Stimulated activated naive CD4-positive, alpha-beta T cell treated with Interleukin-2 at 50 U/mL for 16 hours (primary cell): Measurements from ENCODE around the gene RCAN2.

Experiments used
- DNase-seq: peaks from one replicate; lab custom pipeline; 2025; lab: John Stamatoyannopoulos, UW

RCAN2 gene

DNA sequence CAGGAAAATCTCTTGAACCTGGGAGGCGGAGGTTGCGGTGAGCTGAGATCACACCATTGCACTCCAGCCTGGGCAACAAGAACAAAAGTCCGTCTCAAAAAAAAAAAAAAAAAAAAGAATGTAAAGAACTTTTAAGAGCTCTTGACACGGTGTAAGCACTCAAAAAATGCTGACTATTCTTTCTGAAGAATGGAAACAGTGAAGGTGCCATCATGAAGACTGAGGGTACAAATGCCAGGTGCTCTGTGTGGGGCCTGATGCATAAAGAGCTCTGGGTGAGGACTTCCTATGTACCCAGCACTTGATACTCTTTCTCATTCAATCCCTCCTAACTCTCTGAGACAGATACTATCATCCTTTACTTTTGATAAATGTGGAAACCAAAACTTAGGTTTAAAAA is 275.5 kb downstream of the RCAN2 start:
- DNase-seq: no peak

DNA sequence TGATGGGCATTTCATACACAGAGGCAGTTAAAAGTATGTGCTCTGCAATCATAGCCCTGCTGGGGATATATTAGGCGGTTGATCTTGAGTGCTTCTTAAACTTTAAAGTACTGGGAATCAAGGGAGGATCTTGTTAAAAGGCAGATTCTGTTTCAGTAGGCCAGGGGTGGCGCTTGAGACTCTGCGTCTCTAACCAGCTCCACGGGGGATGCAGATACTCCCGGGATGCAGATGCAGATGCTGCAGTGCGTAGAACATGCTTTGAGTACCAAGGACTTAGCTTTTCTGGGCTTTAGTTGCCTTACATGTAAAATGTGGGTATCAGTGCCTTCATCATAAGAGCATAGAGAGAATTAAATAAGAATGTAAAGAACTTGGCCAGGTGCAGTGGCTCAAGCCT is 276.0 kb downstream of the RCAN2 start:
- DNase-seq: no peak

DNA sequence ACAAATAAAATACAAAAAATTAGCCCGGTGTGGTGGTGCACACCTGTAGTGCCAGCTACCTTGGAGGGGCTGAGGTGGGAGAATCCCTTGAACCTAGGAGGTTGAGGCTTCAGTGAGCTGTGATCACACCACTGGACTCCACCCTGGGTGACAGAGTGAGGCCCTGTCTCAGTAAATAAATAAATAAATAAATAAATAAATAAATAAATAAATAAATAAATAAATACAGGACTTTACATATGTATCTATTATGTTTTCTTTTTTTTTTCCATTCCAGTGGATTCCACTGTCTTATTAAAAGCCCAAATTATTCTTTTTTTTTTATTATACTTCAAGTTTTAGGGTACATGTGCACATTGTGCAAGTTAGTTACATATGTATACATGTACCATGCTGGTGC is 279.3 kb downstream of the RCAN2 start:
- DNase-seq: no peak

GRCh38 chr6:46210294-46210693 is 281.0 kb downstream of the RCAN2 start:
- no peak for DNase-seq

DNA sequence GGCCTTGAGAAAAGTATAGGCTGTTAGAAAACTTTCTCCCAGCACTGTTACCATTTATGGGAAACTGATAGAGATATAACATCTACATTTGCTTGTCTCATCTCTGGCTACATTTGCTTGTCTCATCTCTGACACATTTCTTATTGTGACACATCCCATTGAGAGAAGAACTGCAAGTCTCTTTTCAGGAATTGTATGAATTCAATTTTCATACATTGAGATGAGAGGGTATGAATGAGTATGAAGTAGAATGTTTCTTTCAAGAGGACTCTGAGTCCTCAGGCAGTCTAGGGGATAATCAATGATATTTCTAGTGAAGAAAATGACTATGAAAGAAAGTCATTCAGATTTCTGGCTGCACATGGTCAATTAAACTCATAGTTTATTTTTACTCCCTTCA is 282.9 kb downstream of the RCAN2 start:
- no peak for DNase-seq

DNA sequence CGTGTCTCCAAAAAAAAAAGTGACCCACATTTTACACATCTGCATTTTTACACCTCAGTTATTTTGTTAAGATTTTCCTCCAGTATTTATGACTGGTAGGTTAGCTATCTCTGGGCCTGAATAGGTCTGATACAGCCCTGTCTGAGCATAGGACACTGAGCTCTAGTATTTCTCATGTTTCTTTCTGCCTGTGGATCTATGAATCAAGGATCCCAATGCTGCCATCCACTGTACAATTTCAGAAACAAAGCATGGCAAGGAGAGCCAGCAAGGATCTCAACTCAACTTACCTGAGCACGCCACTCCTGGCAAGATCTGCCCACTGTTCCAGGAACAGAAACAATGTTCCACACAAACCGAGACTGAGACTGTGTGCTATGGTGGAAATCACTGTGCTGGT is 284.1 kb downstream of the RCAN2 start:
- no peak for DNase-seq

DNA sequence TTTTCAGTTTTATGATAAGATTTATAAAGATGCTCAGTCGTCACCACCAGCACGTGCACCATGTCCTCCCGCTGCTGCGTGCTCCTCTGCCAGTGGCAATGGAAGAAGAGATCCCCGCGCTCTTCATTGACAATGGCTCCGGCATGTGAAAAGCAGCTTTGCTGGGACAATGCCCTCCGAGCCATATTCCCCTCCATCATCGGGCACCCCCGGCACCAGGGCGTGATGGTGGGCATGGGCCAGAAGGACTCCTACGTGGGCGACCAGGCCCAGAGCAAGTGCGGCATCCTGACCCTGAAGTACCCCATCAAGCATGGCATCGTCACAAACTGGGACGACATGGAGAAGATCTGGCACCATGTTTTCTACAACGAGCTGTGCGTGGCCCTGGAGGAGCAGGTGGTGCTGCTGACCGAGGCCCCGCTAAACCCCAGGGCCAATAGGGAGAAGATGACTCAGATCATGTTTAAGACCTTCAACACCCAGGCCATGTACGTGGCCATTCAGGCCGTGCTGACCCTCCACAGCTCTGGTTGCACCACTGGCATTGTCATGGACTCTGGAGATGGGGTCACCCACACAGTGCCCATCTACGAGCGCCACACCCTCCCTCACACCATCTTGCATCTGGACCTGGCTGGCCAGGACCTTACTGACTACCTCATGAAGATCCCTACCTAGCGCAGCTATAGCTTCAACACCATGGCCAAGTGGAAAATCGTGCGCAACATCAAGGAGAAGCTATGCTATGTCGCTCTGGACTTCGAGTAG is 286.2 kb downstream of the RCAN2 start:
- no peak for DNase-seq

- DNase-seq: no peak
These were observed 287.7 kb downstream of the RCAN2 start for GRCh38 chr6:46203391-46204177.

GRCh38 chr6:46201702-46202101 is 289.5 kb downstream of the RCAN2 start:
- DNase-seq: no peak

- no peak for DNase-seq
These were observed 291.9 kb downstream of the RCAN2 start for GRCh38 chr6:46199387-46199786.

DNA sequence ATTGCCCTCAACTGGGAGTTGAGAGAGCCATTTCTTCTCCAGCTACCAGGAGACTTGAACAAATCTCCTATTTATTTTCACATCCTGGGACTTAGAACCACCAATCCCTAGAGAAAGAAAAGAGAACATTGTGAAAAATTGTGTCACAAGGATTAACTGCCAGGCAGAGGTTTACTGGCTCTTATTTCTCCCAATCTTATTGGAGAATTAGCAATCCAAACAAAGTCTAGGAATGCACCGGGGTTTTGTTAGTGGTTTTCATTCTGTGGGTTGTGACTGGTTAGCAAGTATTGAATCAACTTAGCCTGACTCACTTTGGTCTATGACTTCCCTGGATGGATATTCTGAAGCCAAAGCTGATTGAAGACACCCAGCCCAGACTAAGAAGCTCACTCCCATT is 299.3 kb downstream of the RCAN2 start:
- no peak for DNase-seq

DNA sequence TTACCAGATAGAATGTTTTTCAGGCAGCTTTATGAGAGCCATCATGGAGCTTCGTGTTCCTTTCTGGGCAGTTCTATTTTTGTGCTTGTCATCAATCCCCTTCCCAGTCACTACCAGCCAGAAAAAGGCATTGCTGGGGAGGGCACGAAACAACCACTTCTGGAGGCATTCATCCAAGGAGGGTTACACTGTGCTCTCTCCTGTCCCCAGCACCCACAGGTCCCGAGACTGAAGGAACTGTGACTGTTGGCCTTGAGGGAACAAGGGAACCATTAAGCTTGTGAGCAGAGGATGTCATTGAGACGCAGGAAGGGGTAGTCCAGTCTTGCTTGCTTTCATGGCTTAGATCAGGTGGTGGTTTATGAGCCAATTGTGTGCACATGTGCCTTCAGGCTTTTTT is 300.4 kb downstream of the RCAN2 start:
- no peak for DNase-seq

- no peak for DNase-seq
These were observed 301.5 kb downstream of the RCAN2 start for GRCh38 chr6:46189726-46190125.

DNA sequence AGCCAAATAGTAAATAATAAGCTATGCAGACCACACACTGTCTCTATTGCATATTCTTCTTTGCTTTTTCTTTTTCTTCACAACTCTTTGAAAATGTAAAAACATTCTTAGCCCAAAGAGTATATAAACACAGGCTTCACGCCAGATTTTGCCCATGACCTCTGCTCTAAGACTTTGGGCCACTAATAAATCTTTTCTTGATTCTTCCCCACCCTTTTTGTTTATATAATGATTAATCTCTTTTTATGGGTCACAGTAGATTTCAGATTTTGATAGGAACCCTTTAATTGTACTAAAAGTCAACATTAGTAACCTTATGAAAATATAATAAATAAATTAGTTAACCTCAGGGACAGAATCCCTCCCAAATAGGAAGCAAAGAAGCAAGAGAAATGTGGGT is 304.7 kb downstream of the RCAN2 start:
- no peak for DNase-seq

GRCh38 chr6:46184114-46184513 is 307.1 kb downstream of the RCAN2 start:
- no peak for DNase-seq

DNA sequence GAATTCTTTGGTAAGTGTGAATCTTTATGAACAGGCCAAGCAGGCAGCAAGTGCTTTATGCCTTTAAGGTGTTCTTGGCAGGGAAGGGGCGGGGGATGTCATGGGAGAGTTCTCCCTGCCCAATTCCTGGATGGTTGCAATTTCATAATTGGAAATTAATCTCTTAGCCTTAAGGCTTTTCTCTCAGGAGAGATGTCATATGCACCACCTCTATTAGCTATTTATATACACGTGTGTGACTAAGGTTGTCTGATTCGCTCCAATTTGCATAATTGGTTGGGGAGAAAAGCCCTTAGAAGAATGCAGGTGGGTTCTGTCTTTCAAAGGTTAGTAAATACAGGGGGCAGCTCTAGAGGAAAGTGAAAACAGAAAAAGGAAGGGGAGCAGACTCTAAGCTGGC is 315.3 kb downstream of the RCAN2 start:
- DNase-seq: no peak

DNA sequence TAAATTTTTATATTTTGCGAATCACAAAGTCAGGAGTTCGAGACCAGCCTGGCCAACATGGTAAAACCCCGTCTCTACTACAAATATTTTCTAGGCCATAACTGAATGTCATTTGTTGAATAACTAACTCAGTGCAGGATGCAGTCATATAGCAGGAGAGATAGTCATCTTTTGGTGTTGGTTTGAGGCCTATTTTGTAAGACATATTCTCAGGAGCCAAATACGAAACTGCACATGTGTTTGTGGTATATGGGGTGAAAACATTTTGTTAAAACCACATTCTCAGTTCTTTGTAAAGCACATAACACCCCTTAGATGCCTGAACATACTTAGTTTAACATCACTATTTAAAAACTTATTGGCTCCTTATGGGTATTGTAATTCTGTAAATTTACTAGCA is 315.8 kb downstream of the RCAN2 start:
- no peak for DNase-seq

GRCh38 chr6:46174904-46175303 is 316.3 kb downstream of the RCAN2 start:
- DNase-seq: no peak

DNA sequence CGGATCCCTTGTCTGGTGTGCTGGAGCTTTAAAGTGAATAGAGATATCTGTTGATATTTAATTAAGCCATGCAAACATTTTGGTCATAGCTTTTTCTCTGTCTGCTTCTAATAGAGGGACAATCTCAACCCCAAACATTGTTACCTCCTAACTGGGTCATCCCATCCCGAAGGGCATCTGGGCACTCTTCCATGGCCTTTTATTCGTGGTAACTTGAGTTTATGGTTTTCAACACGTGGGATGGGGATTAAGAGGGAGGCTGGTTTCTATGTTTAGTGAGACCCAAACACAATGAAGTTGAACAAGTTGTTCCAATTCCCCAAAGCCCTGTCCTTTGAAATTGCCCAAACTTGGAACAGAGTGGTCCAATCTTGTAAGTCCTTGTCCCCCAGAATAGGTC is 319.1 kb downstream of the RCAN2 start:
- DNase-seq: no peak
